ENCODE results near the gene SH3RF2.

DNA sequence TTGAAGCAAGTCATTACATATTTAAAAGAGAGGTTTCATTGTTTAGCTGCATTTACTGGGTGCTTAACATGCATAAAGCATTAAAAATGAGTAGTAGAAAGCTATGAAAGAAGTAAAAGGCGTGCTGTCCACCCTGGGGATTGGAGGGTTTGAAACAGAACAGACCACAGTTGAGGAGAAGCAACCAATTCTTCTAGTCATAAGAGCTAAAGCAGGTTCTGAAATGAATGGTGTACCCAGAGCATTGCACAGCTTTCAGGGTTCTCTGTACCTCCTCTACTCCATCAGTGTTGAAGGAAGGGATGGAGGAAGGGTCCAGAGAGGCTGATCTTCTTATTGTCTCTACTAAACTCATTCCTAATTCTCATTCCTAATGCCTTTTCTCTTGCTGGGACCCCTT, 68.9 kb downstream of the SH3RF2 start:
- TF ChIP-seq, protein P1, sequence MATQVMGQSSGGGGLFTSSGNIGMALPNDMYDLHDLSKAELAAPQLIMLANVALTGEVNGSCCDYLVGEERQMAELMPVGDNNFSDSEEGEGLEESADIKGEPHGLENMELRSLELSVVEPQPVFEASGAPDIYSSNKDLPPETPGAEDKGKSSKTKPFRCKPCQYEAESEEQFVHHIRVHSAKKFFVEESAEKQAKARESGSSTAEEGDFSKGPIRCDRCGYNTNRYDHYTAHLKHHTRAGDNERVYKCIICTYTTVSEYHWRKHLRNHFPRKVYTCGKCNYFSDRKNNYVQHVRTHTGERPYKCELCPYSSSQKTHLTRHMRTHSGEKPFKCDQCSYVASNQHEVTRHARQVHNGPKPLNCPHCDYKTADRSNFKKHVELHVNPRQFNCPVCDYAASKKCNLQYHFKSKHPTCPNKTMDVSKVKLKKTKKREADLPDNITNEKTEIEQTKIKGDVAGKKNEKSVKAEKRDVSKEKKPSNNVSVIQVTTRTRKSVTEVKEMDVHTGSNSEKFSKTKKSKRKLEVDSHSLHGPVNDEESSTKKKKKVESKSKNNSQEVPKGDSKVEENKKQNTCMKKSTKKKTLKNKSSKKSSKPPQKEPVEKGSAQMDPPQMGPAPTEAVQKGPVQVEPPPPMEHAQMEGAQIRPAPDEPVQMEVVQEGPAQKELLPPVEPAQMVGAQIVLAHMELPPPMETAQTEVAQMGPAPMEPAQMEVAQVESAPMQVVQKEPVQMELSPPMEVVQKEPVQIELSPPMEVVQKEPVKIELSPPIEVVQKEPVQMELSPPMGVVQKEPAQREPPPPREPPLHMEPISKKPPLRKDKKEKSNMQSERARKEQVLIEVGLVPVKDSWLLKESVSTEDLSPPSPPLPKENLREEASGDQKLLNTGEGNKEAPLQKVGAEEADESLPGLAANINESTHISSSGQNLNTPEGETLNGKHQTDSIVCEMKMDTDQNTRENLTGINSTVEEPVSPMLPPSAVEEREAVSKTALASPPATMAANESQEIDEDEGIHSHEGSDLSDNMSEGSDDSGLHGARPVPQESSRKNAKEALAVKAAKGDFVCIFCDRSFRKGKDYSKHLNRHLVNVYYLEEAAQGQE (IDR thresholded peaks at IDR 0.05; ENCODE audit: insufficient read depth in 1 of 2, low read depth in 2 of 2, low read length in 2 of 2), result no peak
- TF ChIP-seq SIN3A (IDR thresholded peaks at IDR 0.05; ENCODE audit: borderline replicate concordance, insufficient read depth, low read length) (no peak), POLR2AphosphoS5 (IDR thresholded peaks at IDR 0.05; ENCODE audit: low read depth, low read length) (no peak)
